VCaP (cell line): ENCODE results near the gene AUTS2.

ENCODE experiments used
- H3K27ac ChIP-seq: fragments of 450-650 bp; 2 replicates; pipeline ENCODE4 v1.5.1; 2017
- TF ChIP-seq, protein P1 (sequence below): fragments of 450-650 bp; conservative IDR thresholded peaks from 2 replicates; pipeline ENCODE4 v1.5.1; 2017; ENCODE audit warnings: mild to moderate bottlenecking, moderate library complexity

Gene AUTS2

DNA sequence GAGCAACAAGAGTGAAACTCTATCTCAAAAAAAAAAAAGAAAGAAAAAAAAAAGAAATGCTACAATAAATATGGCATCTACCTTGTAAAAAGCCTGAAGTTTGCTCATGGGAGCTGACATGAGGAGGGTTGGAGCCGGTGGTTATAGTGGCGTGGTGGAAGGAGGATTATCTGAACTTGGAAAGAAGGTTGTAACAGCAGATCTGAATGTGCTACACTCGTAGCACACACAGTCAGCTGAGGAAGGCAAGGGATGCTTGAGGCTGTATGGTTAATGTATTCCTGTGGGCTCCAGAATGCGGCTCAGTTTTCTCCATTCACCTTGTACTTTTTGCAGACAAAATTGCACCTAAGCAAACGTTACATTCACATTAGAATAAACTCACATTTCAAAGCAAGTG lies 1143.4 kb downstream of the AUTS2 start:
- TF ChIP-seq, protein P1, sequence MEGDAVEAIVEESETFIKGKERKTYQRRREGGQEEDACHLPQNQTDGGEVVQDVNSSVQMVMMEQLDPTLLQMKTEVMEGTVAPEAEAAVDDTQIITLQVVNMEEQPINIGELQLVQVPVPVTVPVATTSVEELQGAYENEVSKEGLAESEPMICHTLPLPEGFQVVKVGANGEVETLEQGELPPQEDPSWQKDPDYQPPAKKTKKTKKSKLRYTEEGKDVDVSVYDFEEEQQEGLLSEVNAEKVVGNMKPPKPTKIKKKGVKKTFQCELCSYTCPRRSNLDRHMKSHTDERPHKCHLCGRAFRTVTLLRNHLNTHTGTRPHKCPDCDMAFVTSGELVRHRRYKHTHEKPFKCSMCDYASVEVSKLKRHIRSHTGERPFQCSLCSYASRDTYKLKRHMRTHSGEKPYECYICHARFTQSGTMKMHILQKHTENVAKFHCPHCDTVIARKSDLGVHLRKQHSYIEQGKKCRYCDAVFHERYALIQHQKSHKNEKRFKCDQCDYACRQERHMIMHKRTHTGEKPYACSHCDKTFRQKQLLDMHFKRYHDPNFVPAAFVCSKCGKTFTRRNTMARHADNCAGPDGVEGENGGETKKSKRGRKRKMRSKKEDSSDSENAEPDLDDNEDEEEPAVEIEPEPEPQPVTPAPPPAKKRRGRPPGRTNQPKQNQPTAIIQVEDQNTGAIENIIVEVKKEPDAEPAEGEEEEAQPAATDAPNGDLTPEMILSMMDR, result no peak
- H3K27ac ChIP-seq, result no peak overlapping the region

DNA sequence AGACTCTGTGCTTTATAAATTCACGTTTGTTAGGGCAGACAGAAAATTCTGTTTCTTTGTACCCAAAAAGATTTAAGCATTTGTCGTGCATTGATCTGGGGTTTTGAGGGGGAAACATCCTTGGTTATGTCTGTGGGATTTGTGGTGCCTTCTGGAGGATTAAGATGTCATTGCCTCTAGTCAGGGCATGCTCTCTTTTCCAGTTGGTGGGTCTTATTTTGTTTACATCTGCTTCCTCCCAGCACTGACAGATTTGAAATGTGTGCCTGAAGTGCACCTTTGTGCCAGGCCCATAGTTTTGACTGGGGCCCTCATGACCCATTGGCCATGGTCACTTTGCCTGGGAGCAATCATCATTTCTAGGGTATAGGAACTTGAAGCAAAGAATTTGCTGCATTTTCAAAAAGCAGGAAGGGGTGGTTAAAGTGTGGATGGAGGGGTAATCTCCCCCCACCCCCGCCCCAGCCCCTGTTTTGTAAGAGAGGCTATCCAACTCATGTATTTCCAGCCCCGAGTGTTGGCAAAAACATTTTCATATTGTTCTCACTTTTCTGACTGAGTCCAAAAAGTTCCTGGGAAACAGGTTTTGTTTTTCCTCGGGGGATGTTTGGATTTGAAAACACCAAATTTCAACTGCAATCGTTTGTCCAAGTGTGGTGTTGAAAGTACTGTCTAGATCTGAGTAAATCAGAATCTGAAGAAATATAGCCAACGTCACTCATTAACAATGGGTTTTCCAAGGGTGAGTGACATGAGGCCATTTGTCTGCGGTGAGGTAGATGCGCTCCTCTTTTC lies 1145.5 kb downstream of the AUTS2 start:
- no peak overlapping the region for H3K27ac ChIP-seq
- TF ChIP-seq, protein P1, result no peak

DNA sequence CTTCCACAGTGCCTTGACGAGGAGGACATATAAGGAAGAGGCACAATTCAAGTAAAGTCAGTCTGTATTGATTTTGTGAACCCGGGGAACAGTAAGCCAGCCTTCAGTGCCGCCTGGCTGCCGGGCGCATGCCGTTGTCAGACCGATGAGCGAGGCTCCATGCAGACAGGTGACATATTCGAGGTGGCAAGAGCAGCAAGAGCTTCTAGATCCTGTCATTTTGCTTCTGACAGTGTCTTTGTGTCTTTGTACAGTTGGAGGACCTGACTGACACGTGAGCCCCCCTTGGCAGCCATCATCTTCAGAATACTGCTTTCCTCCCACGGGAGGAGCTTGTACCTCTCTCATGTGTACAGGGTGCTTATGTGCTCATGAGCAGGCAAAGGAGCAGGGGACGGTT lies 1146.2 kb downstream of the AUTS2 start:
- TF ChIP-seq, protein P1, result no peak
- no peak overlapping the region for H3K27ac ChIP-seq

DNA sequence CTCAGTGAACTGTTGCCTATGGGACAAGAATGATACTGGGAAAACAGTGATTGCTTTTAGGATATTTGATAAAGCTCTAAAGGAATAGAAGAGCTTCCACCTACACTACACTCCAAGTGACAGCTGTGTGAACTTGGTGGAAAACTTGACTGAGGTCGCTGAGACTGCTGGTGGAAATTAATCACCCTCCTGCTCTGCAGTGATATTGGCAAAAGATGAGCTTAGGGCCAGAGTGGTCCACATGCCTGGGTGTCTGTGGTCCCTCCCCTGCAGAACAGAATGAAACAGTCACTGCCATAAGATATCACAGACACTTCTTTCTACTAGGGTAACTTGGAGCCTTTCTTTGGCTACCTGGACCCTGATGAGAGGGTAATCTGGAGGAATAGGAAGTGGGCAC lies 1151.6 kb downstream of the AUTS2 start:
- TF ChIP-seq, protein P1, result no peak
- H3K27ac ChIP-seq, result no peak overlapping the region

DNA sequence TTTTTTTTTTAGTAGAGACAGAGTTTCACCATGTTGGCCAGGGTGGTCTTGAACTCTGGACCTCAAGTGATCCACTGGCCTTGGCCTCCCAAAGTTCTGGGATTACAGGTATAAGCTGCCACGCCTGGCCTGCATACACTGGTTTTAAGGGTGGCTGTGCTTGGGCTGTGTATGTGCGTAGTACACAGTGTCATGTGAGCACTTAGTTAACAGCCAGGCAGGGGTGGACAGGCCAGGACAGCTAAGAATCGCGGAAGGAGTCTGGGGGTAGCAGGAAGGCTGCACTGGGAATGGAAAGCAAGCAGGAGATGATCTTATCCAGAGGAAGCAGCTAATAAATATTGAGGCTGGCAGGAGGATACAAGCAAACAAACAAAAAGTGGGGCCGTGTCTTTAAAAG lies 1153.6 kb downstream of the AUTS2 start:
- H3K27ac ChIP-seq, result no peak overlapping the region
- TF ChIP-seq, protein P1, result no peak

DNA sequence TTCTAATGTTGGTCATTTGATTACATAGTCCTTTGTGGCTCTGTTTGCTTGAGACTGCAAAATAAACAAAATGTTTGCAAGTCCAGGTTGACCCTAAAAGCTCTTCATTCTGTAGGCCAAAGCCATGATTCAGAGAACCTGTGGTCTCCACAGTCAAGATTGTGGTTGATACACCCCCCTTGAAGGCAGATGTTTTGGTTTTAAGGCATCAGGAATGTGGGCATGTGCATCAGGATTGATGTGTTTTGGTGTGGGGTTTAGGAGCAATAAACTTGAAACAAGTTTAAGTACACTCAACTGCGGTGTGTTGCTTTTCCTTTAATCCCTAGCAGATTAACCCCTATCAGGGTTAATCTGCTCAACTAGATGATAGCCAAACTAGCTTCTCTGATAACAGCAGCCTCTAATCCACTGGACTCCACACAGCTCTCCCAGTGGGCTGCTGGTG lies 1154.5 kb downstream of the AUTS2 start:
- TF ChIP-seq, protein P1, result no peak
- no peak overlapping the region for H3K27ac ChIP-seq

DNA sequence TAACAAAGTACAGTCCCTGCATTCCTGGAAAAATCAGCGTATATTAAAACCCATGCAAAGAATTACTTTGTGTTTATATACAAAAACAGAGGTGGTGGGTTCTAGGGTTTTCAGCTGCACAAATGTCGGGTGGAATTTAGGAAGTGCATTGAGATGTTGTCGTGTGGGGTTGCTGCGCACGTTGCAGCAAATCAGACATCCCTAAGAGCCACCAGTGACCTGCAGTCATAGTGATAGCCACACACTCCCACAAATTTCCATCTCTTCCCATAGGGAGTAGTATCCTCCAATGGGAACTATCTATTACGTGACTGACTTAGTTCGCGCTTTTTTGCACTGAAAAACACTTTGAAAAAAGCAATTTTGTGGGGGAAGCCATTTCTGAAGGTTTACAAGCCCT lies 1158.5 kb downstream of the AUTS2 start:
- no peak overlapping the region for H3K27ac ChIP-seq
- TF ChIP-seq, protein P1, result no peak
